IPS-18c (cell line): ENCODE data around the gene BRINP1.

Experiments used
- H3K4me3 ChIP-seq: 2 replicates; pipeline ENCODE4 v1.7.0; 2013; ENCODE audit warnings: low read depth, mild to moderate bottlenecking, low read length, moderate library complexity; ENCODE audit not compliant: insufficient read depth
- H3K9me3 ChIP-seq: one replicate; pipeline ENCODE4 v1.6.1; 2013; ENCODE audit warnings: mild to moderate bottlenecking, low read length, moderate library complexity; ENCODE audit not compliant: control insufficient read depth, insufficient read depth

BRINP1 gene

GRCh38 chr9:119291554-119291953 lies 77.7 kb downstream of the BRINP1 start:
- no peaks in the 10 kb centered on the region for H3K9me3 ChIP-seq
- H3K4me3 ChIP-seq, result no peak overlapping the region

GRCh38 chr9:119289740-119290433 lies 79.3 kb downstream of the BRINP1 start:
- no peaks in the 10 kb centered on the region for H3K9me3 ChIP-seq
- H3K4me3 ChIP-seq, result no peak overlapping the region

- no peak overlapping the region for H3K4me3 ChIP-seq
- no peaks in the 10 kb centered on the region for H3K9me3 ChIP-seq
Measured at GRCh38 chr9:119284587-119285337, 84.5 kb downstream of the BRINP1 start.

GRCh38 chr9:119284118-119284517 lies 85.1 kb downstream of the BRINP1 start:
- no peak overlapping the region for H3K4me3 ChIP-seq
- no peaks in the 10 kb centered on the region for H3K9me3 ChIP-seq

GRCh38 chr9:119283078-119283794 lies 86.0 kb downstream of the BRINP1 start:
- Histone ChIP-seq H3K4me3 (peak overlapping the region; percentile 31; the same call in 1 of the 2 replicates), H3K9me3 (no peaks in the 10 kb centered on the region)

GRCh38 chr9:119282476-119283077 lies 86.7 kb downstream of the BRINP1 start:
- Histone ChIP-seq H3K9me3 (no peaks in the 10 kb centered on the region), H3K4me3 (peak overlapping the region; percentile 1; the same call in 1 of the 2 replicates)

GRCh38 chr9:119280740-119281485 lies 88.3 kb downstream of the BRINP1 start:
- Histone ChIP-seq H3K4me3 (no peak overlapping the region), H3K9me3 (no peaks in the 10 kb centered on the region)

GRCh38 chr9:119278171-119278570 lies 91.1 kb downstream of the BRINP1 start:
- no peak overlapping the region for H3K4me3 ChIP-seq
- H3K9me3 ChIP-seq, result no peaks in the 10 kb centered on the region

GRCh38 chr9:119273984-119274665 lies 95.1 kb downstream of the BRINP1 start:
- no peak overlapping the region for H3K4me3 ChIP-seq

GRCh38 chr9:119273325-119273904 lies 95.8 kb downstream of the BRINP1 start:
- no peak overlapping the region for H3K4me3 ChIP-seq
- H3K9me3 ChIP-seq, result no peaks in the 10 kb centered on the region

More at GRCh38 chr9:119273984-119274665, 95.1 kb downstream of the BRINP1 start:
- no peaks in the 10 kb centered on the region for H3K9me3 ChIP-seq

GRCh38 chr9:119272500-119273211 lies 96.6 kb downstream of the BRINP1 start:
- no peaks in the 10 kb centered on the region for H3K9me3 ChIP-seq
- no peak overlapping the region for H3K4me3 ChIP-seq

- H3K9me3 ChIP-seq, result no peaks in the 10 kb centered on the region
- H3K4me3 ChIP-seq, result no peak overlapping the region
Measured at GRCh38 chr9:119268985-119269384, 100.2 kb downstream of the BRINP1 start.

- no peak overlapping the region for H3K4me3 ChIP-seq
- no peaks in the 10 kb centered on the region for H3K9me3 ChIP-seq
Measured at GRCh38 chr9:119264165-119264564, 105.1 kb downstream of the BRINP1 start.

- no peak overlapping the region for H3K4me3 ChIP-seq
- H3K9me3 ChIP-seq, result no peaks in the 10 kb centered on the region
Measured at GRCh38 chr9:119257592-119257991, 111.6 kb downstream of the BRINP1 start.

GRCh38 chr9:119255116-119255515 lies 114.1 kb downstream of the BRINP1 start:
- H3K4me3 ChIP-seq, result no peak overlapping the region
- no peaks in the 10 kb centered on the region for H3K9me3 ChIP-seq
